Smooth muscle cell (in vitro differentiated cells): ENCODE results near the gene AKT1. TPM values are rescaled to one million over a fixed set of nuclear protein-coding genes. Genes with fewer than 3 reads are reported as not detected.

Experiments
- DNase-seq: peaks from one replicate; lab custom pipeline; 2025; ENCODE audit not compliant: unreplicated experiment; lab: John Stamatoyannopoulos, UW
- H2AFZ ChIP-seq: fragments of 200-600 bp; sonication (generic); 2 replicates; pipeline ENCODE4 v1.6.0; 2016; ENCODE audit warnings: antibody characterized with exemption, low read depth, mild to moderate bottlenecking
- H3F3A ChIP-seq: fragments of 200-600 bp; sonication (generic); 2 replicates; pipeline ENCODE4 v1.6.0; 2017; ENCODE audit warnings: antibody characterized with exemption, low read depth
- H3K27ac ChIP-seq: fragments of 200-600 bp; sonication (generic); 2 replicates; pipeline ENCODE4 v1.5.1; 2016; ENCODE audit warnings: low read depth, mild to moderate bottlenecking
- H3K27me3 ChIP-seq: fragments of 200-600 bp; sonication (generic); 2 replicates; pipeline ENCODE4 v1.6.1; 2016; ENCODE audit warnings: low read depth, mild to moderate bottlenecking
- H3K36me3 ChIP-seq: fragments of 200-600 bp; sonication (generic); 2 replicates; pipeline ENCODE4 v1.5.1; 2016; ENCODE audit warnings: low read depth
- H3K4me1 ChIP-seq: fragments of 200-600 bp; sonication (generic); 2 replicates; pipeline ENCODE4 v1.5.1; 2016; ENCODE audit warnings: low read depth
- H3K4me2 ChIP-seq: fragments of 200-600 bp; sonication (generic); 2 replicates; pipeline ENCODE4 v1.6.0; 2016; ENCODE audit warnings: mild to moderate bottlenecking
- H3K4me3 ChIP-seq: fragments of 200-600 bp; sonication (generic); 2 replicates; pipeline ENCODE4 v1.5.1; 2016; ENCODE audit warnings: mild to moderate bottlenecking
- H3K79me2 ChIP-seq: fragments of 200-600 bp; sonication (generic); 2 replicates; pipeline ENCODE4 v1.6.0; 2016; ENCODE audit warnings: low read depth, mild to moderate bottlenecking
- H3K9ac ChIP-seq: fragments of 200-600 bp; sonication (generic); 2 replicates; pipeline ENCODE4 v1.6.0; 2016; ENCODE audit warnings: low read depth
- H3K9me3 ChIP-seq: fragments of 200-600 bp; sonication (generic); replicated peaks from 2 replicates; pipeline ENCODE4 v1.5.1; 2016; ENCODE audit warnings: low read depth
- H4K20me1 ChIP-seq: fragments of 200-600 bp; sonication (generic); 2 replicates; pipeline ENCODE4 v1.6.0; 2016; ENCODE audit warnings: low read depth
- WGBS: methylation state at CpG from one replicate; pipeline ENCODE4 v1.1.7; 2016; ENCODE audit warnings: low lambda C conversion rate; 5-methylcytosine and 5-hydroxymethylcytosine counted together
- polyA plus RNA-seq: library from polyadenylated mRNA; unstranded; fragments of >200 nt; fragmentation: Nextera tagmentation; extraction: Ambion mirVana; gene quantifications from 2 replicates; pipeline ENCODE4 v1.2.1, GENCODE V29; 2016
- total RNA-seq: library from RNA; depleted of rRNA; stranded (reverse); fragments of >200 nt; gene quantifications from 2 replicates; pipeline ENCODE4 v1.2.3, GENCODE V29; 2014
- TF ChIP-seq, protein P1 (sequence below): fragments of 200-600 bp; sonication (generic); IDR thresholded peaks from 2 replicates; pipeline ENCODE4 v1.5.1; 2017; ENCODE audit warnings: borderline replicate concordance, mild to moderate bottlenecking, antibody characterized with exemption; ENCODE audit not compliant: insufficient read depth, poor library complexity, severe bottlenecking

Gene AKT1
- total and polyA plus RNA-seq, 2 experiments from 2014 or later = 99.9 to 189 TPM

DNA sequence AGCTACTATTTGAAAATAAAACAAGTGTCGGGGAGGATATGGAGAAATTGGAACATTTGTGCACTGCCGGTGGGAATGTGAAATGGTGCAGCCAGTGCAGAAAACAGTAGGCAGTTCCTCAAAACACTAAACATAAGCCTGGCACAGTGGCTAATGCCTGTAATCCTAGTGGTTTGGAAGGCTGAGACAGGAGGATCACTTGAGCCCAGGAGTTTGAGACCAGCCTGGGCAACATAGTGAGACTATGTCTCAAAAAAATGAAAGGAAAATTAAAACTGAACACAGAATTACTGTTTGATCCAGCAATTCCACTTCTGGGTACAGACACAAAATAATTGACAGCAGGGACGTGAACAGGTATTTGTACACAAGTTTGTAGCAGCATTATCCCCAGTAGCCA is 30.0 kb downstream of the AKT1 start:
- Histone ChIP-seq H3K9ac (no peak overlapping the region), H3K27ac (no peak overlapping the region), H4K20me1 (peaks cover 3% of the 10 kb centered on the region), H3K4me2 (no peak overlapping the region), H2AFZ (no peak overlapping the region), H3K4me3 (no peak overlapping the region), H3F3A (peaks cover 5% of the 10 kb centered on the region), H3K79me2 (no peaks in the 10 kb centered on the region), H3K36me3 (no peaks in the 10 kb centered on the region), H3K9me3 (no peaks in the 10 kb centered on the region), H3K4me1 (peaks cover 5% of the 10 kb centered on the region), H3K27me3 (no peaks in the 10 kb centered on the region)
- 94% methylated on average over 3 of the region's 3 CpGs for WGBS
- TF ChIP-seq, protein P1, sequence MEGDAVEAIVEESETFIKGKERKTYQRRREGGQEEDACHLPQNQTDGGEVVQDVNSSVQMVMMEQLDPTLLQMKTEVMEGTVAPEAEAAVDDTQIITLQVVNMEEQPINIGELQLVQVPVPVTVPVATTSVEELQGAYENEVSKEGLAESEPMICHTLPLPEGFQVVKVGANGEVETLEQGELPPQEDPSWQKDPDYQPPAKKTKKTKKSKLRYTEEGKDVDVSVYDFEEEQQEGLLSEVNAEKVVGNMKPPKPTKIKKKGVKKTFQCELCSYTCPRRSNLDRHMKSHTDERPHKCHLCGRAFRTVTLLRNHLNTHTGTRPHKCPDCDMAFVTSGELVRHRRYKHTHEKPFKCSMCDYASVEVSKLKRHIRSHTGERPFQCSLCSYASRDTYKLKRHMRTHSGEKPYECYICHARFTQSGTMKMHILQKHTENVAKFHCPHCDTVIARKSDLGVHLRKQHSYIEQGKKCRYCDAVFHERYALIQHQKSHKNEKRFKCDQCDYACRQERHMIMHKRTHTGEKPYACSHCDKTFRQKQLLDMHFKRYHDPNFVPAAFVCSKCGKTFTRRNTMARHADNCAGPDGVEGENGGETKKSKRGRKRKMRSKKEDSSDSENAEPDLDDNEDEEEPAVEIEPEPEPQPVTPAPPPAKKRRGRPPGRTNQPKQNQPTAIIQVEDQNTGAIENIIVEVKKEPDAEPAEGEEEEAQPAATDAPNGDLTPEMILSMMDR = no peak
- DNase-seq = no peak

DNA sequence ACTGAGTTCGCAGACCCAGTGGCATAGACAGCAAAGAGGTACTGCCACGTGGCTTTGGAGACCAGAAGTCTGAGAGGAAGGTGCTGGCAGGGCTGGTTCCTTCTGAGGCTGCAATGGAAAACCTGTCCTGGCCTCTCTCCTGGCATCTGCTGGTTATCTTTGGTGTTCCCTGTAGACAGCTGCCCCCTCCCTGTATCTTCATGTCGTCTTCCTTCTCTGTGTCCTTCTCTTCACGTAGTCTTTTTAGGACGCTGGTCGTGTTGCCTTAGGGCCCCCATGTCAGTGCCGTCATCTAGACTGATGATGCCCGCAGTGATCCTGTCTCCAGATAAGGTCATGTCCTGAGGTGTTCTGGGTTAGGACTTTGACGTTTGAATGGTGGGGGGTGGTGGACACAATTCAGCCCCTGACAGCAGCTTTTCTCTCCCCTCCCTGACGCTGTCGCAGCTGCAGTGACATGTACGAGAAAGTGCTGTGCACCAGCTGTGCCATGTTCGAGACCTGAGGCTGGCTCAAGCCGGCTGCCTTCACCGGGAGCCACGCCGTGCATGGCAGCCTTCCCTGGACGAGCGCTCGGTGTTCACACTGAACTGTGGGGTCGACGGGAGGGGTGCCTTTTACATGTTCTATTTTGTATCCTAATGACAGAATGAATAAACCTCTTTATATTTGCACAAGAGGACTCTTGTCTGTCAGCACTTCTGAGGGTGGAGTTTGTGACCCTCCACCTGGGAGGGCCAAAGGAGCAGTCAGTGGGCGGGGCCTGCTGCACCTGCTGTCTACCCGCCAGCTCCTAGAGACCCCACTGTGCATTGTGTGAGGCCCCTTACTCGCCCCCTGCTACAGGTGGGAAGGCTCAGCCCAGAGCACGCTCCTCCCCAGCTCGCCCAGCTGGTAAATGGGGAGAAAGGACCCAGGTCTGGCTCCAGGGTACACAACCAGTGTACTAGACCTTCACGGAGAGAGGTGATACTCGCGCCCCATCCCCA is 36.3 kb downstream of the AKT1 start:
- Histone ChIP-seq H3K27ac (no peak overlapping the region), H3K79me2 (peaks cover 22% of the 10 kb centered on the region), H3K9me3 (no peaks in the 10 kb centered on the region), H3F3A (no peaks in the 10 kb centered on the region), H3K9ac (no peak overlapping the region), H3K4me1 (peaks cover 2% of the 10 kb centered on the region), H4K20me1 (peaks cover 63% of the 10 kb centered on the region), H3K4me2 (no peak overlapping the region), H3K4me3 (no peak overlapping the region), H3K27me3 (no peaks in the 10 kb centered on the region), H3K36me3 (no peaks in the 10 kb centered on the region), H2AFZ (no peak overlapping the region)
- TF ChIP-seq, protein P1 = no peak
- 95% methylated on average over 30 of the region's 30 CpGs for WGBS
- DNase-seq = no peak

DNA sequence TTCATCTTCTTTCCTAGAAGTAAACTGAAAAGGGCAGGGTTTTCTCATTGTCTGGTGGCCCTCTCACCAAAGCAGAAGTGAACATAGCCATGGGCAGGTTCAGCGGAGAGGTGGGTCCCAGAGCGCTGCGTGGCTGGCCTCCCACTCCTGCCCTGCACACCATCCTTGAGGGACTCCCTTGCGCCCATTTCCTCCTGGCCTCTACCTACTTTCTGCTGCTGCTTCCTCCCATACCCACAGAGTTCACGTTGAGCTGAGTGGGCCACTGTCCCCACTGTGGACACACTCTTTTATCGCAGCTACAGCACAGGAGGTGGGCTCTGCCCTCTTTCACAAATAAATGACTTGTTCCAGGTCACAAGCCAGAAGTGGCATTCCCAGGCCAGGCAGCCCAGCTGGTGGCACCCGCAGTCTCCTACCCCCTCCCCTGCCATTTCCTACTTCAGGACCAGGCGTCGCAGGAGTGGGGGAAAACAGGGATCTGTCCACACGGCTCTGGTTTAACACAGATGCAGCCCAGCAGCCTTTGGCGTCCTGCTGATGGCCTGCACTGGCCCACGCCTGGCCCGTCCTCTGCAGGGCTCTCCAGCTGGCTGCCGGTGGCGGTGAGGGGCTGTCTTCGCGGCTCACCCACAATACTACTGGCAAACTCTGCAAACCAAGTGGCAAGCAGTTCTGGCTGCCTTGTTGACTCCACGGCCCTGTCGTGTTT is 37.7 kb downstream of the AKT1 start:
- H3K4me2 ChIP-seq = no peak overlapping the region
- no peak overlapping the region for H3K4me3 ChIP-seq
- H3K27ac ChIP-seq = no peak overlapping the region
- H3K9me3 ChIP-seq = no peaks in the 10 kb centered on the region
- peaks cover 34% of the 10 kb centered on the region for H3K79me2 ChIP-seq
- no peaks in the 10 kb centered on the region for H3K27me3 ChIP-seq
- H3K36me3 ChIP-seq = no peaks in the 10 kb centered on the region
- no peak overlapping the region for H2AFZ ChIP-seq
- no peaks in the 10 kb centered on the region for H3F3A ChIP-seq
- TF ChIP-seq, protein P1 = no peak
- WGBS = 97% methylated on average over 19 of the region's 19 CpGs
- DNase-seq = no peak
- no peak overlapping the region for H3K9ac ChIP-seq
- H3K4me1 ChIP-seq = peaks cover 7% of the 10 kb centered on the region
- H4K20me1 ChIP-seq = peaks cover 71% of the 10 kb centered on the region
